Right lung (tissue), 5 donors: ENCODE data around the gene RDH5. TPM values are rescaled to one million over a fixed set of nuclear protein-coding genes. Genes with fewer than 3 reads are reported as not detected.
"Not testable (repeated sequence)": the region's sequence is repeated elsewhere in the genome, so short reads cannot be mapped to it uniquely, and the experiment has no call there.

ENCODE experiments used
- DNase-seq, 2 donors: peaks; one replicate each; pipeline ENCODE4 v3.0.0-alpha.2; 2013
- polyA plus RNA-seq, 5 donors: library from polyadenylated mRNA; unstranded; fragments of 120-200 nt; gene quantifications; one replicate each; pipeline versions ENCODE4 v1.2.1 to v1.2.3, GENCODE V29; 2013; ENCODE audit warnings: inconsistent platforms in 1 of 5, low replicate concordance in 1 of 5; ENCODE audit not compliant: insufficient read length in 5 of 5, insufficient read depth in 1 of 5

RDH5 gene
- polyA plus RNA-seq, 5 donors, result 8.7 to 15.0 (median 10.6) TPM

- no peak for DNase-seq
Measured at GRCh38 chr12:55744340-55745030, 24.3 kb downstream of the RDH5 start.

DNA sequence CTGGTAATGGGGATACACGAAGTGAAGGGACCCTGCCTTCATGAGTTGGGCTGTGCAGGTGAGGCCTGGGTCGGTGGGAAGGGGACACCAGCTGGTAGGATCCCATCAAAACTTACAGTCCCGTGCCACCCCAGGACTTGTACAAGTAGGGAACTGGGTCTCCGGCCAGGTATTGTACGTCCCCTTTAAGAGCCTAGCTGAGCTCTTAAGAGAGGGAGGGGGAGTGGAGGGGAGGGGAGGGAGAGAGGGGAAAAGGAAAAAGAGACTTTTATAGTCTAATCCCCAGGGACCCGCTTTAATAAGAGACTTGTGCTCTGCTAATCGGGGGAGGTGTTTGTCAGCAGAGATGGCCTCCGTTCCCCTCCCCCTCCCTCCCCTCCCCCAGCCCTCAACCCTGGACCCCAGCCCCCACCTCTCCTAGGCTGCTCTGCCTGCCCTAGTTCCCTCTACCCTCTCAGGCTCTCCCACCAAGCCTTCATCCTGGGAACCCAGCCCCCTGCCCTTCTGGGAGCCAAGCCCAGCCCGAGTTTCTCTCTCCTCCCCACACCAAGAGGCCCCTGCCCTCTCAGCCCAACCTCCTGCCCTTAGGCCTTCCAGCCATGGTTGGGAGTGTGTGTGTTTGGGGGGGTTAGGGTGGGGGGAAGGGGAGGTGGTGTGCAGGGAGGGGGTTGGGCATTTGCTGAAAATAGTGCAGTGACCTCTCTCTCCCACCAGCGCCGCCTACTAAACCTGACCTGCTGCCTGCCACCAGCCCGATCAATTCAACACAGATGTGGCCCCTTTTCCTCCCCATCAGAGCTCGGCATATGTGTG lies 25.4 kb downstream of the RDH5 start:
- DNase-seq, result peak; percentile 42 to 47

DNA sequence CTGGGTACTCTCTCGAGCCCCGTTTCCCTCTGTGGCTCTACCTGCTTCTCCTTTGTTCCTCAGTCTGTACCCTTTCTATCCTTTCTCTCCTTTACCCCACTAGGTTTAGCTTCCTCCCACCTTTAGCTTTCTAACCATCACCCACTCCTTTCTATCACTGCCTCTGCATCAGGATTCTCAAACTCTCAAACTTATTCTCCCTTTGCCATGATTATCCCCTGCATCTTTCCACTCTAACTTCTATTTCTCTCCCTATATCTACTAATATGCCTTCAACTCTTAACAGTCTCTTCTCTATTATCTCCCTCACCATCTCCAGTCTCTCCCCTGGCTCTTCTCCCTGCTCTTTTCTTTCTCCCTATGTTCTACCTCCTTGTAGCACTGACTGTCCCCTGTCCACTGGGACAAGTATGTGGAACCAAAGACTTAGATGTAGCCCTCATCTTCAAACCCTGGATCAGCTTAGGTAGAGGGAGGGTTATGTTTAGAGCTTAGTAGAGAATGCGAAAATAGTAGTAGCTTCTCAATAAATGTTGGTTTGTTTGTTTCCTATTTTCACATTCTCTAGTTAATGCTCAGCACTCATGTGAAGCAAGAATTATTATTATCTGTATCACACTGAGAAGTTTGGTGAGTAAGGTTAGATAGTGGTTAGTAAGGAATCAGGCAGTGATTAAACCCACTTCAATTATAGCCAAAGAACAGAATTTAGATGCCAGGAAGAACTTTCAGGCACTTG lies 26.1 kb downstream of the RDH5 start:
- no peak for DNase-seq

DNA sequence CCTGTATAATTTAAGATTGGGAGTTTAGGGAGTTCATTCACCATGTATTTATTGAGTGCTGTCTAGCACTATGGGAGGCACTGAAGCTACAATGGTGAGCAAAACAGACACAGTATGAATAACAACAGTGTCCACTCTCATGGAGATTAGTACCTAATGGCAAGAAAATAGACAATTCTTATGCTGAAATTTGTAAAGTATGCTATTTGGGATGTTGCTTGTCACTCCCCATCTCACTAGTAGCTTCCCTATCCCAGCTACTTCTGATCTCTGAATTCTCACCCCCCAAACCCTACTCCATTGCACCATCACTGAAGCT lies 26.7 kb downstream of the RDH5 start:
- no peak for DNase-seq

GRCh38 chr12:55748230-55748993 lies 28.2 kb downstream of the RDH5 start:
- DNase-seq, result no peak

- DNase-seq, result no peak
Measured at GRCh38 chr12:55755246-55755645, 35.1 kb downstream of the RDH5 start.

DNA sequence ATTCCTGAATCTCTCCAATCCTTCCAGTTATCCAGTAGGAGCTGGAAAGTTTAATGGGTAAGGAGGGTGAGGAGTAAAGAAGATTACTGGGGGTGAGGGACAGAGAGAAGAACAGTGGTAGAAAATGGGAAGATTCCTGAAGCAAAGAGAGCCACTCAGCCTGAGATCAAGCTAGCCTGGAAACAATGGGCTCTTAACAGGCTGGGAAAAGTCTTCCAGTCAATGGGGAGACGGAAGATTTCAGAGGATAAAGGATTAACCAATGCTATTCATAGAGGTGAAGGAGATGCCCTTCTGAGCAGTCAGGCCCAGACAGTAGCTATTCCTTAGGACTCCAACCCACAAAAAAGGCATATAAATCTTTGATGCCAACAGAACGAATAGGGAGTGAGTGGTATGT lies 37.5 kb downstream of the RDH5 start:
- DNase-seq, result no peak

GRCh38 chr12:55758575-55758974 lies 38.4 kb downstream of the RDH5 start:
- not testable (repeated sequence) for DNase-seq

- no peak for DNase-seq
Measured at GRCh38 chr12:55760663-55761062, 40.5 kb downstream of the RDH5 start.

DNA sequence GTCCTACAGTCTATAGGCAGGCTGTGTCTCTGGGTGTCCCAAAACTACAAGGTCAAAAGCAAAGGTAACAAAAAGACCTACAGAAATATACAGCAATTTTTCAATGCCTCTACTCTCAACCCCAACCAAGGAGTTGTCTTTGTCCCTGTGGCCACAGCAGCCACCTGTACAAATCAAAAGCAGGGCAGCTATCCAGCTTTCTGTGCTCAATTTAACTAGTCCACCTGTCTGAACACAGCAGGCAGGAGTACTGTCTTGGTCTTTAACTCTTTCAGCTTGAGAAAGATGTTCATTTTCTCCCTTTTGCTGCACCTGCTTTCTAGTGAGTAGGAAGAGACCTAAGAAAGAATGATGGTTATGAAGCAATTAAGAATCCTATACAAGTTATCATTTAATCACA lies 42.5 kb downstream of the RDH5 start:
- no peak for DNase-seq

DNA sequence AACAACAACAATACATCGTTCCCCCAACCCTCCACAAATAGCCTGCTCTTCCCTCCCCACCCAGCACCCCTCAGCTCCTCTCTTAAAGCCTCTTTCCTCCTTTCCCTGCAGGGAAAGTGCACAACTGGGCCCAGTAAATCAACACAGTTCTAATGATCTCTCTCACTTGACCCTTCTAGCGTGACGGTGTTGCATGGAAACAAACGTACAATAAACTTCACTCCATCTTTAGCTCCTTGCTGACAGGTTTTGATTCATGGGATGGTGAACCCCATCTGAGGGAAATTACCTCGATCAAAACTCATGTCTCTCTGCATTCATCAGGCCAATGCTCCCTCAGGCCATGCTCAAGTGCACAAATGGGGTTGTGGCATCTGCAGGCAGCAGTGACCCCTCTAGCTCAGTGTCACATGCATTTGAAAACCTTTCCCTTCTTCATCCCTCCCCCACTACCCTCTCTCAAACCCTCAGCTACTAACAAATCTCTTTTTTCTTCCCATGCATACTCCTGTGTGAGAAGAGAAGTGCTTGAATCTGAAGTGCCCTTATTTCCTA lies 45.6 kb downstream of the RDH5 start:
- DNase-seq, result no peak

DNA sequence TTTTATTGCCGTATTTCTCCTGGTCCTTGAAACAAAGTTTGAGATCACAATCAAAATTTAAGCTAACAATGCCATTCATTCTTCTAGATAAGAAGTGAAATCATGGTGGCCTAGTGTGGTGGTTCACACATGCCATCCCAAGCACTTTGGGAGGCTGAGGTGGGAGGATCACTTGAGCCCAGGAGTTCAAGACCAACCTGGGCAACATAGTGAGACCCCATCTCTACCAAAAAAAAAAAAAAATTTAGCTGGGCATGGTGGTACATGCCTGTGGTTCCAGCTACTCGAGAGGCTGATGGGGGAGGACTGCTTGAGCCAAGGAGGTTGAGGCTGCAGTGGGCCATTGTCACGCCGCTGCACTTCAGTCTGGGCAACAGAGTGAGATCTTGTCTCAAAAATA lies 47.0 kb downstream of the RDH5 start:
- DNase-seq, result no peak

GRCh38 chr12:55771736-55772135 lies 51.5 kb downstream of the RDH5 start:
- no peak for DNase-seq

Other genes starting within 250 kb of the RDH5 start
- gene OR6C68, start 228.0 kb upstream of the RDH5 start, polyA plus RNA-seq, result not detected
- gene OR6C4, start 170.8 kb upstream of the RDH5 start, polyA plus RNA-seq, result under 1 TPM in 3 of 5 donors, not detected in 2; 0.03 to 0.04 (median 0.04) TPM
- not detected for gene OR2AP1, start 147.9 kb upstream of the RDH5 start, polyA plus RNA-seq
- gene OR10P1, start 83.5 kb upstream of the RDH5 start, polyA plus RNA-seq, result not detected
- 10 to 100 TPM; 11.4 to 33.9 (median 27.2) TPM for gene ITGA7, start 12.5 kb upstream of the RDH5 start, polyA plus RNA-seq
- gene BLOC1S1, start 4.3 kb upstream of the RDH5 start, polyA plus RNA-seq, result 10 to 100 TPM; 73.1 to 89.0 (median 80.2) TPM
- gene CD63, start 8.6 kb downstream of the RDH5 start, polyA plus RNA-seq, result 100 to 1,000 TPM; 547 to 835 (median 722) TPM
- 10 to 100 TPM; 14.0 to 19.8 (median 17.4) TPM for gene GDF11, start 22.7 kb downstream of the RDH5 start, polyA plus RNA-seq
- 100 to 1,000 TPM; 110 to 148 (median 115) TPM for gene SARNP, start 97.3 kb downstream of the RDH5 start, polyA plus RNA-seq
- 10 to 100 TPM; 20.3 to 26.3 (median 24.4) TPM for gene ORMDL2, start 97.6 kb downstream of the RDH5 start, polyA plus RNA-seq
- gene DNAJC14, start 109.2 kb downstream of the RDH5 start, polyA plus RNA-seq, result 10 to 100 TPM; 31.8 to 40.9 (median 36.1) TPM
- gene MMP19, start 122.5 kb downstream of the RDH5 start, polyA plus RNA-seq, result 10 to 100 TPM in 4 of 5 donors, 1 to 10 TPM in 1; 9.3 to 12.1 (median 10.7) TPM
- gene PYM1, start 207.5 kb downstream of the RDH5 start, polyA plus RNA-seq, result 10 to 100 TPM; 30.1 to 39.5 (median 32.3) TPM
- gene DGKA, start 210.8 kb downstream of the RDH5 start, polyA plus RNA-seq, result 10 to 100 TPM; 27.7 to 44.8 (median 39.6) TPM
- 1 to 10 TPM; 2.0 to 2.7 (median 2.4) TPM for gene PMEL, start 245.6 kb downstream of the RDH5 start, polyA plus RNA-seq
- 10 to 100 TPM; 73.1 to 86.5 (median 78.1) TPM for gene CDK2, start 246.4 kb downstream of the RDH5 start, polyA plus RNA-seq